ENCODE measurements around the gene NUBP2. TPM values are rescaled to one million over a fixed set of nuclear protein-coding genes. Genes with fewer than 3 reads are reported as not detected.

NUBP2 gene
- total and polyA plus RNA-seq, 2 donors (not counting 3 experiments of a cell fraction or from before 2014, with no cell fraction given), result 55.0 to 69.6 TPM

- peaks cover 2 to 31% of the 10 kb centered on the region in 2 experiments for H3K36me3 ChIP-seq (ENCODE audit: control insufficient read depth in 2 of 2, extremely low read depth in 1 of 2, insufficient read depth in 2 of 2, low read length in 2 of 2)
- H4K20me1 ChIP-seq (replicated peaks; ENCODE audit: control insufficient read depth, extremely low read depth, insufficient read depth, low read length), result no peaks in the 10 kb centered on the region
- no peak overlapping the region for H3K4me2 ChIP-seq (ENCODE audit: insufficient read depth, low read length)
- DNase-seq (ENCODE audit: low read depth, low spot score), result no peak
- ChIA-PET POLR2A (no interaction called here), CTCF (interaction anchor here (1.6 kb wide), 1 partner anchor 11 kb away, joined by 4 read pairs; no protein-coding TSS in a partner anchor)
- no peaks in the 10 kb centered on the region for H3K4me1 ChIP-seq (ENCODE audit: control insufficient read depth, extremely low read depth, insufficient read depth, low read length)
- FAIRE-seq, result no peak
- no peaks in the 10 kb centered on the region for H3K27me3 ChIP-seq (ENCODE audit: control insufficient read depth in 2 of 2, insufficient read depth in 2 of 2, low read length in 2 of 2)
- no peaks in the 10 kb centered on the region for H3K79me2 ChIP-seq (ENCODE audit: control insufficient read depth, insufficient read depth, low read length)
- H3K9me3 ChIP-seq (replicated peaks; ENCODE audit: control insufficient read depth, insufficient read depth, low read length), result no peaks in the 10 kb centered on the region
- no peak overlapping the region for H2AFZ ChIP-seq (ENCODE audit: low read depth, low read length)
- H3K9ac ChIP-seq (replicated peaks; ENCODE audit: extremely low read depth, insufficient read depth, low read length), result no peak overlapping the region
- TF ChIP-seq EZH2 (IDR thresholded peaks at IDR 0.05; ENCODE audit: borderline replicate concordance, low read depth, low read length, severe bottlenecking) (no peak), GATA2 (IDR thresholded peaks at IDR 0.05; ENCODE audit: insufficient read depth, insufficient read length, low read depth, low read length) (no peak), POLR2A (IDR thresholded peaks at IDR 0.05; ENCODE audit: low read depth, low read length) (no peak), MYC (IDR thresholded peaks at IDR 0.05; ENCODE audit: low read depth, low read length) (no peak), FOS (IDR thresholded peaks at IDR 0.05; ENCODE audit: borderline replicate concordance, insufficient read depth, low read length) (no peak), JUN (IDR thresholded peaks at IDR 0.05; ENCODE audit: borderline replicate concordance, insufficient read depth, insufficient read length, low read depth) (no peak)
- TF ChIP-seq, protein P1, sequence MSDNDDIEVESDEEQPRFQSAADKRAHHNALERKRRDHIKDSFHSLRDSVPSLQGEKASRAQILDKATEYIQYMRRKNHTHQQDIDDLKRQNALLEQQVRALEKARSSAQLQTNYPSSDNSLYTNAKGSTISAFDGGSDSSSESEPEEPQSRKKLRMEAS (IDR thresholded peaks at IDR 0.05; ENCODE audit: insufficient read depth, insufficient read length), result no peak
- no peaks in the 10 kb centered on the region for H3K9me1 ChIP-seq (replicated peaks; ENCODE audit: control insufficient read depth, extremely low read depth, insufficient read depth, low read length)
- intact Hi-C loops (cut with micrococcal nuclease), result no loop called here
- no peak overlapping the region for H3K4me3 ChIP-seq (replicated peaks in 1 of 3; ENCODE audit: insufficient read depth in 1 of 3, low read depth in 1 of 3, low read length in 3 of 3)
- H3K27ac ChIP-seq (ENCODE audit: insufficient read depth, low read depth, low read length), result no peak overlapping the region
- no TSS peak for BruUV-seq (replicated peaks)
- dilution Hi-C loops (cut with MboI; ENCODE audit: extremely low pct_ligation_motif_present, low sequenced_read_pairs), result no loop called here
These were observed 23.8 kb upstream of the NUBP2 start for GRCh38 chr16:1758923-1759322.

DNA sequence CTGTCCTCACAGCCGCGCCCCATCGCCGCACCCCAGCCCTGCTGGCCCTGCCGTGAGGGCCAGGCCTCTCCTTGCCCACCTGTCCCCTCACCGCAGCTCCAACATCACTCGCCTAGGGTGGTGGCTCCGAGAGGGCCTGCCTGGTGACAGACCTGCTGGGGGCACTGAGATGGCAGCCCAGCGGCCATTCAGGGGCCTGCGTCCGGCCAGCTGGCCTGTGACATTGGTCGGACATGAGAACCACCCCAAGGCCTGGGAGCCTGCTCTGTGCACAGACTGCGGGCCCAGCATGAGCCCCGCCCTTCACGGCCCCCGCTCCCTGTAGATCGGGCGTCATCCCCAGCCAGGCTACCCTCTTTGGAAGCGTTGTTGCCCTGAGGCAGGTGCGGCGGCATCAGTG is 23.2 kb upstream of the NUBP2 start:
- Histone ChIP-seq H3K4me3 (replicated peaks in 1 of 3; ENCODE audit: insufficient read depth in 1 of 3, low read depth in 1 of 3, low read length in 3 of 3) (no peak overlapping the region), H3K9me3 (replicated peaks; ENCODE audit: control insufficient read depth, insufficient read depth, low read length) (no peaks in the 10 kb centered on the region), H3K9ac (replicated peaks; ENCODE audit: extremely low read depth, insufficient read depth, low read length) (no peak overlapping the region), H4K20me1 (replicated peaks; ENCODE audit: control insufficient read depth, extremely low read depth, insufficient read depth, low read length) (no peaks in the 10 kb centered on the region), H3K27ac (ENCODE audit: insufficient read depth, low read depth, low read length) (no peak overlapping the region), H3K27me3 (ENCODE audit: control insufficient read depth in 2 of 2, insufficient read depth in 2 of 2, low read length in 2 of 2) (no peaks in the 10 kb centered on the region), H3K4me2 (ENCODE audit: insufficient read depth, low read length) (no peak overlapping the region), H3K79me2 (ENCODE audit: control insufficient read depth, insufficient read depth, low read length) (no peaks in the 10 kb centered on the region), H2AFZ (ENCODE audit: low read depth, low read length) (no peak overlapping the region), H3K36me3 (ENCODE audit: control insufficient read depth in 2 of 2, extremely low read depth in 1 of 2, insufficient read depth in 2 of 2, low read length in 2 of 2) (peaks cover 2 to 34% of the 10 kb centered on the region in 2 experiments), H3K9me1 (replicated peaks; ENCODE audit: control insufficient read depth, extremely low read depth, insufficient read depth, low read length) (no peaks in the 10 kb centered on the region), H3K4me1 (ENCODE audit: control insufficient read depth, extremely low read depth, insufficient read depth, low read length) (no peaks in the 10 kb centered on the region)
- DNase-seq (ENCODE audit: low read depth, low spot score) (no peak), FAIRE-seq (no peak)
- CTCF ChIA-PET, result interaction anchor here (1.6 kb wide), 1 partner anchor 11 kb away, joined by 4 read pairs; no protein-coding TSS in a partner anchor
- dilution Hi-C loops (cut with MboI; ENCODE audit: extremely low pct_ligation_motif_present, low sequenced_read_pairs) (no loop called here), intact Hi-C loops (cut with micrococcal nuclease) (no loop called here)
- TF ChIP-seq FOS (IDR thresholded peaks at IDR 0.05; ENCODE audit: borderline replicate concordance, insufficient read depth, low read length) (no peak), EZH2 (IDR thresholded peaks at IDR 0.05; ENCODE audit: borderline replicate concordance, low read depth, low read length, severe bottlenecking) (no peak), GATA2 (IDR thresholded peaks at IDR 0.05; ENCODE audit: insufficient read depth, insufficient read length, low read depth, low read length) (no peak), CTCF (IDR thresholded peaks at IDR 0.05; ENCODE audit: extremely low read depth in 1 of 2, insufficient read depth in 1 of 2, low read depth in 1 of 2, low read length in 2 of 2) (no peak), POLR2AphosphoS5 (IDR thresholded peaks at IDR 0.05; ENCODE audit: insufficient read depth, low read depth, low read length) (no peak), MYC (IDR thresholded peaks at IDR 0.05; ENCODE audit: low read depth, low read length) (no peak), JUN (IDR thresholded peaks at IDR 0.05; ENCODE audit: borderline replicate concordance, insufficient read depth, insufficient read length, low read depth) (no peak), POLR2A (IDR thresholded peaks at IDR 0.05; ENCODE audit: low read depth, low read length) (no peak)
- TF ChIP-seq, protein P1 (IDR thresholded peaks at IDR 0.05; ENCODE audit: insufficient read depth, insufficient read length), result no peak
- POLR2A ChIA-PET, result no interaction called here
- BruUV-seq (replicated peaks), result no TSS peak
